Right atrium auricular region (tissue), 2 donors: ENCODE measurements around the gene MRPL53. TPM values are rescaled to one million over a fixed set of nuclear protein-coding genes. Genes with fewer than 3 reads are reported as not detected.

Experiments used
- DNase-seq: peaks from one replicate; pipeline ENCODE4 v3.0.0-alpha.2; 2019; ENCODE audit warnings: low spot score
- H3K27ac ChIP-seq, 2 donors: fragments of 200-600 bp; sonication (generic); 1 replicate in 1 of 2; 2 replicates in 1 of 2; pipeline ENCODE4 v1.5.1; 2016 to 2019
- H3K27me3 ChIP-seq, 2 donors: fragments of 200-600 bp; sonication (generic); one replicate each; pipeline versions ENCODE4 v1.5.1 to v1.6.0; 2017 to 2019
- H3K36me3 ChIP-seq: fragments of 200-600 bp; sonication (generic); one replicate; pipeline ENCODE4 v1.5.1; 2016
- H3K4me1 ChIP-seq, 2 donors: fragments of 200-600 bp; sonication (generic); one replicate each; pipeline versions ENCODE4 v1.5.1 to v1.6.0; 2017 to 2019
- H3K4me3 ChIP-seq, 2 donors: fragments of 200-600 bp; sonication (generic); 1 replicate in 1 of 2; 2 replicates in 1 of 2; pipeline ENCODE4 v1.5.1; 2017 to 2019; ENCODE audit warnings: mild to moderate bottlenecking in 1 of 2, moderate library complexity in 1 of 2
- H3K9me3 ChIP-seq, 2 donors: fragments of 200-600 bp; sonication (generic); one replicate each; pipeline ENCODE4 v1.5.1; 2019
- CTCF ChIP-seq, 2 donors: fragments of 200-600 bp; sonication (generic); IDR thresholded peaks; one replicate each; pipeline ENCODE4 v1.5.1; 2019; ENCODE audit warnings: antibody characterized with exemption in 2 of 2
- total RNA-seq, 2 donors: library from RNA; depleted of rRNA; stranded (reverse); fragments of >200 nt; gene quantifications; one replicate each; pipeline ENCODE4 v1.1.0, GENCODE V29; 2016

Gene MRPL53
- total RNA-seq, 2 donors from 2014 or later, result 19.8 to 81.4 TPM

DNA sequence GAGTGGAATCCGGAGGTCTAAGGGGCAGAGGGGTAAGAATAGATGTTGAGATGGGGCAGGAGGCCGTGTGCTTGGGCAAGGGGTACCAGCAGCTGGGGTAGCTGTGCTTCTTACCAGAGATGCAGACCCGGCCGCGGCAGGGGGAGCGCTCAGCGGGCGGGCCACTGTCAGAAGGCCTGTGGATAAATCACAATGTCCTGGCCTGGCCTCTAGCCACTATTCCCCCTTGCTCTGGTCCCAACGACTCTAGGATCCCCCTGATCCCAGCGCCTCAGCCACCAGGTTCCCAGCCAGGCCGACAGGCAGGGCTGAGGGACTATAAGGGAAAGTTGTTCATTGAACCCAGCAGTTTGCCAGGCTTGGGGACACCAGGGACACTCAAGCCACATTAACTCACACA is 42.0 kb downstream of the MRPL53 start:
- peaks cover 0 to under 1% of the 10 kb centered on the region in 2 donors for H3K4me1 ChIP-seq
- peaks cover 60% of the 10 kb centered on the region for H3K36me3 ChIP-seq
- H3K9me3 ChIP-seq, result no peaks in the 10 kb centered on the region
- no peak overlapping the region for H3K4me3 ChIP-seq
- DNase-seq, result no peak
- TF ChIP-seq CTCF (IDR thresholded peaks at IDR 0.05), result no peak
- H3K27me3 ChIP-seq, result no peaks in the 10 kb centered on the region
- no peak overlapping the region for H3K27ac ChIP-seq

DNA sequence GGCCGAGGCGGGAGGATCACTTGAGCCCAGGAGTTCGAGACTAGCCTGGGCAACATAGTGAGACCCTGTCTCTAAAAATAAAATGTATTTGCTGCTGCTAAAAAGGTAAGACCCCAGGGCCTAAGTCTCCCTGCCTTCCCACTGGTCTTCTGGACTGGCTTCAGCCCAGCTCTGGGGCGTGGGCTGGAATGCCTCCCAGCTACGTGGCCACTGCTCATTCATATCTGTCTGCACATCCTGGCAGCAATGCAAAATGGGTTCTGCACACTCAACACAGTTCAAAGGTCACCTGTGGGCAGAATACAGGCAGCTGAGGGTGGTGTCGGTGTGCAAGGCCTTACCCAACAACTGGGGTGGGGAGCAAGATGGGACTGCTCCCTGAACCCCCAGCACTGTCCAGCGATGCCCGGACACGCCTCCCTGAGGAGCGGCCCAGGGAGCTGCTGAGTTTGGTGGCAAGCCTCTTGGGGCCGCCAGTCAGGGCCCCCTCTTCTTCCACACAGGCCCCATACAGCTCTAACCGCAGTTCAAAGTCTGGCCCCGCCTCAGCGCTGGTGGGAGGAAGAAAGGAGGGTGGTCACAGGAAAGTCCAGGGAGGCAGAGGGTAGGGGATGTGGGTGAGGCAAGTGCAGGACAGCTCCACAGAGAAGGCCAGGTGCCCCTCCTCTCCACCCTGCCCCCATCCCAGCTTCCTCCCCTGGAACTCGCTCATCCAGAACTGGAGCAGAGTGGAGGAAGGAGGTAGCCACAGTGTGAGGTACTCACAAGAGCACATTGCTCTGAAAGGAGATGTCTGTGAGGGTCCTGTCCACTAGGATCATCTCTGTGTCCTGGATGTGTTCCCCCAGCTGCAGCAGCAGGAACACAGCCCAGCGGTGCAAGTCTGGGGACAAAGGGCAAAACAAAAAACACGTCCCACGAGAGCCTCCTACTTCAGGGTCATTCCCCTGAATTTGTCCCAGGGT is 42.7 kb downstream of the MRPL53 start:
- TF ChIP-seq CTCF (IDR thresholded peaks at IDR 0.05), result no peak

DNA sequence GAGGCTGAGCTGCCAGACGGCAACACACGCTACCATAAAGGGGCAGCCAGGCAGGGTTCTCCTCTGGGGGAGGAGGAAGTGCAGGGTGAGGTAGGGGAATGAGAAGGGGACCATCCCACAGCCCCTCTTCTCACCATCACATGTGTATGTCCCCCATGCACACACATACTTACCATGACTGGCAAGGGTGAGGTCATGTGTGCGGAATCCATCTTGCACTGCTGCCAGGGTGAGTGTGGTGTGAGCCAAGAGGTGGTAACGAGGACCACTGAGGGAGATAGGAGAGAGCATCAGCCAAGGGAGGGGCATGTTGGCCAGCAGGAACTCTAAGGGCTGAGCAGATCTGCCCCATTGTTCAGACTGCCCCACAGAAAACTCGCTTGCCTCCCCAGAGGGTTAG is 43.8 kb downstream of the MRPL53 start:
- no peak overlapping the region for H3K27ac ChIP-seq
- no peaks in the 10 kb centered on the region for H3K4me1 ChIP-seq
- no peak for TF ChIP-seq CTCF (IDR thresholded peaks at IDR 0.05)
- H3K4me3 ChIP-seq, result no peak overlapping the region
- no peaks in the 10 kb centered on the region for H3K27me3 ChIP-seq
- H3K36me3 ChIP-seq, result peaks cover 63% of the 10 kb centered on the region
- no peak for DNase-seq
- H3K9me3 ChIP-seq, result no peaks in the 10 kb centered on the region

More for the DNA sequence above, 42.7 kb downstream of the MRPL53 start:
- H3K27me3 ChIP-seq, result no peaks in the 10 kb centered on the region
- DNase-seq, result no peak
- peaks cover 63% of the 10 kb centered on the region for H3K36me3 ChIP-seq
- H3K27ac ChIP-seq, result no peak overlapping the region
- no peak overlapping the region for H3K4me3 ChIP-seq
- no peaks in the 10 kb centered on the region for H3K4me1 ChIP-seq
- no peaks in the 10 kb centered on the region for H3K9me3 ChIP-seq

- no peak for DNase-seq
- Histone ChIP-seq H3K27ac (no peak overlapping the region), H3K4me3 (no peak overlapping the region), H3K36me3 (peaks cover 63% of the 10 kb centered on the region), H3K4me1 (no peaks in the 10 kb centered on the region), H3K9me3 (no peaks in the 10 kb centered on the region), H3K27me3 (no peaks in the 10 kb centered on the region)
- no peak for TF ChIP-seq CTCF (IDR thresholded peaks at IDR 0.05)
These were observed 44.9 kb downstream of the MRPL53 start for GRCh38 chr2:74427551-74427950.

DNA sequence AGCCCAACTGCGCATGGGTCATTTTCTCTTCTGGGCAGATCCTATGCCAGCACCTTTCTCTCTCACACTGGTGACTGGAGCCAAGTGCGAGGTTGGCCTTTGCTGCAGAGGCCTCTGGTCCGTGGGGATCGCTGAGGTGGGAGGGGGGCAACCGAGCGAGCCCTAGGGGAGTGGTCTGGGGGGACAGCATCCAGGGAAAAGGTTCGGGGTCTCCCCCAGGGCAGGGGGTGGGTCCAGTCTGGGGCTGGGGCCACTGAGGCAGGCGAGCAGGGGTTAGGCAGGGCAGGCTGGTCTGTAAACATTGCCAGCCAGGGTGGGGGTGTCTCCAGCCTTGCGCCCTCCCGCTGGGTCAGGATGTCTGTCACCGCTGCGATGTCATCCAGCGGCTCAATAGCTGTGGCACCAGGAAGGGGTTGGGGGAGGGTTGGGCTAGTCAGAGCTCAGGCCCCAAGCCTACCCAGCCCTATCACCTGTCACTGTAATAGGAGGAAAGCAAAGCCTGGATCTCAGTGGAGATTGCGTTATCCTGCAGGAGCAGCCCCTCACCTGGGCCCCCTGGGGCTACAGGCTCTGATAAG is 46.2 kb downstream of the MRPL53 start:
- H3K4me3 ChIP-seq, result no peak overlapping the region
- H3K9me3 ChIP-seq, result no peaks in the 10 kb centered on the region
- peaks cover 0 to 7% of the 10 kb centered on the region in 2 donors for H3K4me1 ChIP-seq
- H3K27ac ChIP-seq, result no peak overlapping the region
- no peak for DNase-seq
- H3K36me3 ChIP-seq, result peaks cover 51% of the 10 kb centered on the region
- no peaks in the 10 kb centered on the region for H3K27me3 ChIP-seq
- no peak for TF ChIP-seq CTCF (IDR thresholded peaks at IDR 0.05)
